ENCODE results near the gene ADSL.

DNA sequence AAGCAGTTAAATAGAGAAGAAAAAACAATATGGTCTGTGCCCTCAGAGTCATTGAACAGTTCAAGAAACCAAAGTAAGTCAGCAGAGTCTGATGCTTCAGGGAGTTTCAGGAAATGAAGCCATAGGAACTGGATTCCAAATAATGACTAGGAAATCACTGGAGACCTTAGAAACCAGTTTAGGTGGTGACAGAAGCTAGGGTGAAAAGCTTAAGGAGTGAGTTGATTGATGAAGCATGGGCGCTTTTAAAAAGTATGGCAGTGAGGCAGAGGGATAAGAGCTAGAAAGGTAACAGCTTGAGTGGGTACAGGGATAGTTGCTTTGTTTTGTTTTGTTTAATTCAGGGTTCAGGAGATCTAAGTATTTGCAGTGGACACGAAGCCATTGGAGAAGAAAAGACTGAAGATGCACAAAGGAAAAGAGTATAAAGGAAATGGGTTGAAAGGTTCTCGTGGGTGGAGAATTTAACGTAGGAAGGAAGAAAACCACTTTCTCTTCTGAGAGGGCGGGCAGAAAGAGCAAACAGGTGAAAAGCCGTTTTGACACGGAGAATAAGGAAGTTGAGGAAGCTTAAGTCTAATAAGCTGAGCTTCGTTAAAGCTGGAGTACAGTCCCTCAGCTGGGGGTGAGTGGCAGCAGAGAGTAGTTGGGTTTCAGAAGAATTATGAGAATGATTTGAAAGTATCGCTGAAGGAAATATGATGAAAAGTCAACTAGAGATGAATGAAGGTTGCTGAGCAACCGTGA lies 38.9 kb downstream of the ADSL start:
- TF ChIP-seq CTCF (IDR thresholded peaks at IDR 0.05) (no peak), POLR2A (IDR thresholded peaks at IDR 0.05) (no peak)
